Measurements from ENCODE around the gene GRIN2C.
A peak's percentile ranks its signal among the peaks of the same experiment; 100 is the strongest.

Gene GRIN2C

GRCh38 chr17:74863420-74864296 lies 4.0 kb upstream of the GRIN2C start:
- no peak for DNase-seq

- DNase-seq, result no peak
Observed at GRCh38 chr17:74862919-74863318, 3.2 kb upstream of the GRIN2C start.

- DNase-seq, result peak; percentile 42
Observed at GRCh38 chr17:74862108-74862901, 2.6 kb upstream of the GRIN2C start.

- no peak for DNase-seq
Observed at GRCh38 chr17:74861662-74862107, 2.0 kb upstream of the GRIN2C start.

- DNase-seq, result no peak
Observed at GRCh38 chr17:74860872-74861661, 1.4 kb upstream of the GRIN2C start.

GRCh38 chr17:74860229-74860871 lies 665 bp upstream of the GRIN2C start:
- DNase-seq, result no peak

- no peak for DNase-seq
Observed at GRCh38 chr17:74858672-74859458, 820 bp downstream of the GRIN2C start.

- no peak for DNase-seq
Observed at GRCh38 chr17:74857191-74857590, 2.5 kb downstream of the GRIN2C start.

- no peak for DNase-seq
Observed at GRCh38 chr17:74856112-74856511, 3.6 kb downstream of the GRIN2C start.

GRCh38 chr17:74855323-74855722 lies 4.4 kb downstream of the GRIN2C start:
- DNase-seq, result no peak

GRCh38 chr17:74854792-74855191 lies 4.9 kb downstream of the GRIN2C start:
- DNase-seq, result no peak

- no peak for DNase-seq
Observed at GRCh38 chr17:74853669-74854068, 6.0 kb downstream of the GRIN2C start.

- no peak for DNase-seq
Observed at GRCh38 chr17:74853048-74853397, 6.7 kb downstream of the GRIN2C start.

GRCh38 chr17:74852237-74853047 lies 7.2 kb downstream of the GRIN2C start:
- peak; percentile 63 for DNase-seq

- no peak for DNase-seq
Observed at GRCh38 chr17:74851612-74852236, 8.0 kb downstream of the GRIN2C start.

- DNase-seq, result no peak
Observed at GRCh38 chr17:74850914-74851313, 8.8 kb downstream of the GRIN2C start.

- DNase-seq, result no peak
Observed at GRCh38 chr17:74850310-74850709, 9.4 kb downstream of the GRIN2C start.

GRCh38 chr17:74848656-74849399 lies 10.9 kb downstream of the GRIN2C start:
- no peak for DNase-seq

- no peak for DNase-seq
Observed at GRCh38 chr17:74846621-74847020, 13.1 kb downstream of the GRIN2C start.

- no peak for DNase-seq
Observed at GRCh38 chr17:74843352-74843627, 16.4 kb downstream of the GRIN2C start.
